Measurements from ENCODE around the gene AFF1. TPM values are rescaled to one million over a fixed set of nuclear protein-coding genes. Genes with fewer than 3 reads are reported as not detected.
A peak's percentile ranks its signal among the peaks of the same experiment; 100 is the strongest.

AFF1 gene
- total RNA-seq, 1 donor from 2014 or later = 58.2 TPM

- H3K36me3 Mint-ChIP-seq (ENCODE audit: low read depth, unreplicated experiment) = peaks cover 9% of the 10 kb centered on the region
- H3K4me3 Mint-ChIP-seq (ENCODE audit: unreplicated experiment) = peak overlapping the region; percentile 28
- Histone ChIP-seq H3K27ac (ENCODE audit: low read depth, low read length) (no peak overlapping the region), H3K4me3 (ENCODE audit: insufficient read depth, low read depth, low read length) (no peak overlapping the region), H3K4me2 (ENCODE audit: low read length) (peak overlapping the region; percentile 21), H3K9me3 (ENCODE audit: insufficient read depth, low read depth, low read length) (no peaks in the 10 kb centered on the region), H3K9ac (ENCODE audit: low read length) (no peak overlapping the region), H4K20me1 (ENCODE audit: insufficient read depth, low read length) (no peaks in the 10 kb centered on the region), H3K36me3 (ENCODE audit: insufficient read depth, low read length) (no peaks in the 10 kb centered on the region), H3K4me1 (ENCODE audit: insufficient read depth, low read length) (peaks cover 3% of the 10 kb centered on the region), H3K79me2 (ENCODE audit: insufficient read depth, low read length) (no peaks in the 10 kb centered on the region), H3K27me3 (ENCODE audit: insufficient read depth, low read length) (no peaks in the 10 kb centered on the region), H2AFZ (ENCODE audit: low read depth, low read length) (no peak overlapping the region)
- peak overlapping the region; percentile 1 for H3K27ac Mint-ChIP-seq (ENCODE audit: unreplicated experiment)
- DNase-seq (ENCODE audit: low read depth) (peak; percentile 80), FAIRE-seq (no peak)
- peaks cover 43% of the 10 kb centered on the region for H3K4me1 Mint-ChIP-seq (ENCODE audit: low read depth, unreplicated experiment)
- no peaks in the 10 kb centered on the region for H3K27me3 Mint-ChIP-seq (ENCODE audit: low read depth, unreplicated experiment)
- no peak for TF ChIP-seq EZH2 (IDR thresholded peaks at IDR 0.05; ENCODE audit: insufficient read depth, low read length)
- TF ChIP-seq, protein P1, sequence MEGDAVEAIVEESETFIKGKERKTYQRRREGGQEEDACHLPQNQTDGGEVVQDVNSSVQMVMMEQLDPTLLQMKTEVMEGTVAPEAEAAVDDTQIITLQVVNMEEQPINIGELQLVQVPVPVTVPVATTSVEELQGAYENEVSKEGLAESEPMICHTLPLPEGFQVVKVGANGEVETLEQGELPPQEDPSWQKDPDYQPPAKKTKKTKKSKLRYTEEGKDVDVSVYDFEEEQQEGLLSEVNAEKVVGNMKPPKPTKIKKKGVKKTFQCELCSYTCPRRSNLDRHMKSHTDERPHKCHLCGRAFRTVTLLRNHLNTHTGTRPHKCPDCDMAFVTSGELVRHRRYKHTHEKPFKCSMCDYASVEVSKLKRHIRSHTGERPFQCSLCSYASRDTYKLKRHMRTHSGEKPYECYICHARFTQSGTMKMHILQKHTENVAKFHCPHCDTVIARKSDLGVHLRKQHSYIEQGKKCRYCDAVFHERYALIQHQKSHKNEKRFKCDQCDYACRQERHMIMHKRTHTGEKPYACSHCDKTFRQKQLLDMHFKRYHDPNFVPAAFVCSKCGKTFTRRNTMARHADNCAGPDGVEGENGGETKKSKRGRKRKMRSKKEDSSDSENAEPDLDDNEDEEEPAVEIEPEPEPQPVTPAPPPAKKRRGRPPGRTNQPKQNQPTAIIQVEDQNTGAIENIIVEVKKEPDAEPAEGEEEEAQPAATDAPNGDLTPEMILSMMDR (IDR thresholded peaks at IDR 0.05; ENCODE audit: insufficient read depth, low read depth, low read length) = no peak
- H3K9me3 Mint-ChIP-seq (ENCODE audit: unreplicated experiment) = no peaks in the 10 kb centered on the region
These were observed 26.9 kb downstream of the AFF1 start for GRCh38 chr4:86961605-86962295.

- DNase-seq (ENCODE audit: low read depth) = peak; percentile 35
- H3K9me3 Mint-ChIP-seq (ENCODE audit: unreplicated experiment) = no peaks in the 10 kb centered on the region
- Histone ChIP-seq H3K27ac (ENCODE audit: low read depth, low read length) (no peak overlapping the region), H3K4me1 (ENCODE audit: insufficient read depth, low read length) (peaks cover 3% of the 10 kb centered on the region), H2AFZ (ENCODE audit: low read depth, low read length) (no peak overlapping the region), H3K27me3 (ENCODE audit: insufficient read depth, low read length) (no peaks in the 10 kb centered on the region), H3K79me2 (ENCODE audit: insufficient read depth, low read length) (no peaks in the 10 kb centered on the region), H3K9me3 (ENCODE audit: insufficient read depth, low read depth, low read length) (no peaks in the 10 kb centered on the region), H3K36me3 (ENCODE audit: insufficient read depth, low read length) (no peaks in the 10 kb centered on the region), H3K9ac (ENCODE audit: low read length) (no peak overlapping the region), H4K20me1 (ENCODE audit: insufficient read depth, low read length) (no peaks in the 10 kb centered on the region), H3K4me2 (ENCODE audit: low read length) (no peak overlapping the region), H3K4me3 (ENCODE audit: insufficient read depth, low read depth, low read length) (no peak overlapping the region)
- no peak for FAIRE-seq
- H3K4me3 Mint-ChIP-seq (ENCODE audit: unreplicated experiment) = no peak overlapping the region
- H3K27me3 Mint-ChIP-seq (ENCODE audit: low read depth, unreplicated experiment) = no peaks in the 10 kb centered on the region
- H3K36me3 Mint-ChIP-seq (ENCODE audit: low read depth, unreplicated experiment) = peaks cover 8% of the 10 kb centered on the region
- H3K4me1 Mint-ChIP-seq (ENCODE audit: low read depth, unreplicated experiment) = peaks cover 36% of the 10 kb centered on the region
- H3K27ac Mint-ChIP-seq (ENCODE audit: unreplicated experiment) = peak overlapping the region; percentile 77
- TF ChIP-seq, protein P1 (IDR thresholded peaks at IDR 0.05; ENCODE audit: insufficient read depth, low read depth, low read length) = no peak
- no peak for TF ChIP-seq EZH2 (IDR thresholded peaks at IDR 0.05; ENCODE audit: insufficient read depth, low read length)
These were observed 28.9 kb downstream of the AFF1 start for GRCh38 chr4:86963697-86964096.
